Measurements from ENCODE around the gene LBX2. TPM values are rescaled to one million over a fixed set of nuclear protein-coding genes. Genes with fewer than 3 reads are reported as not detected.

LBX2 gene
- total and polyA plus RNA-seq, 10 of the 15 experiments (the other 5 are each of a cell fraction or from before 2014, with no cell fraction given), result 0.08 to 4.0 (median 0.27) TPM

GRCh38 chr2:74529357-74530238 lies 30.2 kb upstream of the LBX2 start, which contains the start of the genes AUP1 and HTRA2 (continued):
- TF ChIP-seq ZNF592 (IDR thresholded peaks at IDR 0.05), result no peak
- peak; percentile 76; the same call in 1 of the 2 replicates for TF ChIP-seq POLR2AphosphoS2 (IDR thresholded peaks at IDR 0.05; ENCODE audit: low read depth, low read length)
- no peak for TF ChIP-seq SMAD1 (IDR thresholded peaks at IDR 0.05; ENCODE audit: low read depth, partially characterized antibody)
- peak; percentile 93 for TF ChIP-seq SIX5 (IDR thresholded peaks at IDR 0.05; ENCODE audit: low read depth, low read length, severe bottlenecking)
- peak; percentile 11 to 56; a peak in 2 of 4 replicates for TF ChIP-seq BHLHE40 (IDR thresholded peaks at IDR 0.05; ENCODE audit: borderline replicate concordance in 1 of 2, low read depth in 2 of 2, low read length in 1 of 2)
- TF ChIP-seq PML (IDR thresholded peaks at IDR 0.05; ENCODE audit: low read length), result no peak
- no peak for TF ChIP-seq SMC3 (IDR thresholded peaks at IDR 0.05; ENCODE audit: borderline replicate concordance, low read length)
- no peak for TF ChIP-seq ZNF24 (IDR thresholded peaks at IDR 0.05)
- peak; percentile 21 for TF ChIP-seq MAX (IDR thresholded peaks at IDR 0.05; ENCODE audit: low read depth, low read length)
- TF ChIP-seq IRF4 (IDR thresholded peaks at IDR 0.05; ENCODE audit: low read depth, low read length), result no peak
- TF ChIP-seq ZNF687 (IDR thresholded peaks at IDR 0.05), result peak; percentile 51
- peak; percentile 85; the same call in 1 of the 2 replicates for TF ChIP-seq LARP7 (IDR thresholded peaks at IDR 0.05)
- peak; percentile 86 for TF ChIP-seq NR2C1 (IDR thresholded peaks at IDR 0.05)
- no peak for TF ChIP-seq SPI1 (IDR thresholded peaks at IDR 0.05; ENCODE audit: borderline replicate concordance, insufficient read depth, low read depth, low read length)
- TF ChIP-seq NBN (IDR thresholded peaks at IDR 0.05), result peak; percentile 57; the same call in 1 of the 2 replicates
- TF ChIP-seq SMARCA5 (IDR thresholded peaks at IDR 0.05), result 0 out of 2 replicates have a peak, but pooled peaks have one; percentile 22
- TF ChIP-seq ZNF217 (IDR thresholded peaks at IDR 0.05), result no peak
- TF ChIP-seq ZNF384 (IDR thresholded peaks at IDR 0.05; ENCODE audit: borderline replicate concordance, low read depth, low read length), result no peak
- TF ChIP-seq SREBF2 (IDR thresholded peaks at IDR 0.05; ENCODE audit: low read length), result no peak
- no peak for TF ChIP-seq EP300 (IDR thresholded peaks at IDR 0.05; ENCODE audit: borderline replicate concordance in 1 of 2, control insufficient read depth in 1 of 2, low read depth in 2 of 2, low read length in 2 of 2)
- TF ChIP-seq RCOR1 (conservative IDR thresholded peaks at IDR 0.05; ENCODE audit: low read depth, low read length), result no peak
- no peak for TF ChIP-seq GABPA (IDR thresholded peaks at IDR 0.05; ENCODE audit: low read depth)
